CD4-positive, alpha-beta T cell (primary cell): Measurements from ENCODE around the gene TCF4. TPM values are rescaled to one million over a fixed set of nuclear protein-coding genes. Genes with fewer than 3 reads are reported as not detected.

Experiments used
- ATAC-seq: fragments of 200-7000 bp; cut with Tn5 transposase; one replicate; pipeline ENCODE4 v1.10.0; 2022; ENCODE audit warnings: mild to moderate bottlenecking; ENCODE audit not compliant: poor library complexity
- CTCF ChIA-PET: fragments of 350-600 bp; sonication (Branson Sonifier 250); formaldehyde crosslinking; loops from one replicate; lab custom pipeline; 2021; ENCODE audit warnings: antibody characterized with exemption, inconsistent platforms; lab: Charles Lee
- POLR2A ChIA-PET: fragments of 350-600 bp; sonication (Branson Sonifier 250); formaldehyde crosslinking; loops from one replicate; lab custom pipeline; 2021; ENCODE audit warnings: antibody characterized with exemption, inconsistent platforms; lab: Charles Lee
- DNase-seq, 14 experiments: peaks; one replicate each; pipeline ENCODE4 v3.0.0-alpha.2; 2013 to 2020; ENCODE audit warnings: mixed read lengths in 2 of 14
- H3K27ac ChIP-seq, 2 donors: one replicate each; pipeline versions ENCODE4 v1.5.1 to v1.7.0; 2013; ENCODE audit warnings: low read length in 2 of 2, low read depth in 1 of 2, mild to moderate bottlenecking in 1 of 2
- H3K27me3 ChIP-seq, 2 experiments: 1 replicate in 1 of 2; 2 replicates in 1 of 2; pipeline versions ENCODE4 v1.6.1 to v1.7.0; 2013; ENCODE audit warnings: low read length in 2 of 2, control low read depth in 1 of 2, mild to moderate bottlenecking in 1 of 2, moderate library complexity in 1 of 2; ENCODE audit not compliant: insufficient read depth in 2 of 2, control insufficient read depth in 1 of 2
- H3K36me3 ChIP-seq: one replicate; pipeline ENCODE4 v1.6.1; 2013; ENCODE audit warnings: low read length, control low read depth; ENCODE audit not compliant: insufficient read depth
- H3K4me1 ChIP-seq: one replicate; pipeline ENCODE4 v1.6.1; 2013; ENCODE audit warnings: low read length, control low read depth; ENCODE audit not compliant: insufficient read depth
- H3K4me3 ChIP-seq: one replicate; pipeline ENCODE4 v1.5.1; 2013; ENCODE audit warnings: mild to moderate bottlenecking, low read length, moderate library complexity
- H3K9me3 ChIP-seq, 2 experiments: 1 replicate in 1 of 2; 2 replicates in 1 of 2; pipeline versions ENCODE4 v1.6.1 to v1.7.0; 2013; ENCODE audit warnings: low read length in 2 of 2, mild to moderate bottlenecking in 2 of 2, control low read depth in 1 of 2, moderate library complexity in 1 of 2; ENCODE audit not compliant: control insufficient read depth in 1 of 2, insufficient read depth in 1 of 2
- H3K27ac Mint-ChIP-seq: one replicate; pipeline ENCODE4 v1.8.0; 2020; ENCODE audit warnings: mixed read lengths
- H3K27me3 Mint-ChIP-seq: one replicate; pipeline ENCODE4 v1.8.0; 2021; ENCODE audit warnings: mixed read lengths
- H3K36me3 Mint-ChIP-seq: one replicate; pipeline ENCODE4 v1.8.0; 2021; ENCODE audit warnings: low read depth, mixed read lengths
- H3K4me1 Mint-ChIP-seq: one replicate; pipeline ENCODE4 v1.8.0; 2021; ENCODE audit warnings: low read depth, mixed read lengths
- H3K4me3 Mint-ChIP-seq: one replicate; pipeline ENCODE4 v1.8.0; 2020; ENCODE audit warnings: mild to moderate bottlenecking, mixed read lengths
- H3K9me3 Mint-ChIP-seq: one replicate; pipeline ENCODE4 v1.8.0; 2020; ENCODE audit warnings: mixed read lengths
- CTCF ChIP-seq: fragments of 200-600 bp; IDR thresholded peaks from one replicate; pipeline ENCODE4 v1.8.0; 2022; ENCODE audit warnings: antibody characterized with exemption, mild to moderate bottlenecking
- intact Hi-C, 2 experiments: fragments of 100-400 bp; cut with DNase I in 1 of 2; cut with micrococcal nuclease in 1 of 2; formaldehyde crosslinking; loops; one replicate each; pipeline versions ENCODE4 v1.15.1 to v1.9.0; 2023 to 2025; cut with DNase I, micrococcal nuclease
- total RNA-seq, 174 experiments: library from RNA in 2 of 174; stranded (reverse) in 2 of 174; gene quantifications; one replicate each; pipeline ENCODE4 v1.2.3 and lab custom pipeline; 2021 to 2026

TCF4 gene
- total RNA-seq, 2 experiments from 2014 or later = 3.0 to 3.2 TPM

GRCh38 chr18:55549474-55550104, 38.4 kb downstream of the TCF4 start:
- no peak overlapping the region for H3K4me3 Mint-ChIP-seq

GRCh38 chr18:55547705-55548056, 40.3 kb downstream of the TCF4 start:
- Histone ChIP-seq H3K9me3 (peaks cover 0 to 3% of the 10 kb centered on the region in 2 experiments), H3K4me1 (no peaks in the 10 kb centered on the region), H3K27ac (no peak overlapping the region), H3K4me3 (no peak overlapping the region), H3K36me3 (no peaks in the 10 kb centered on the region), H3K27me3 (no peaks in the 10 kb centered on the region)
- Mint-ChIP-seq H3K27ac (no peak overlapping the region), H3K9me3 (no peaks in the 10 kb centered on the region), H3K27me3 (no peaks in the 10 kb centered on the region), H3K36me3 (no peaks in the 10 kb centered on the region), H3K4me3 (no peak overlapping the region), H3K4me1 (no peaks in the 10 kb centered on the region)
- no peak for DNase-seq
- no peak for TF ChIP-seq CTCF
- POLR2A ChIA-PET = no interaction called here
- CTCF ChIA-PET = no interaction called here
- no peak for ATAC-seq
- intact Hi-C loops = no loop called here

More at GRCh38 chr18:55549474-55550104, 38.4 kb downstream of the TCF4 start:
- Mint-ChIP-seq H3K27ac (no peak overlapping the region), H3K36me3 (no peaks in the 10 kb centered on the region), H3K9me3 (no peaks in the 10 kb centered on the region), H3K4me1 (no peaks in the 10 kb centered on the region), H3K27me3 (no peaks in the 10 kb centered on the region)
- ChIA-PET POLR2A (no interaction called here), CTCF (no interaction called here)
- no peak for TF ChIP-seq CTCF
- intact Hi-C loops = no loop called here
- H3K9me3 ChIP-seq = peaks cover 0 to 3% of the 10 kb centered on the region in 2 experiments
- no peaks in the 10 kb centered on the region for H3K4me1 ChIP-seq
- H3K36me3 ChIP-seq = no peaks in the 10 kb centered on the region
- DNase-seq (no peak), ATAC-seq (no peak)
- H3K4me3 ChIP-seq = no peak overlapping the region
- no peaks in the 10 kb centered on the region for H3K27me3 ChIP-seq
- no peak overlapping the region for H3K27ac ChIP-seq

- Histone ChIP-seq H3K27ac (no peak overlapping the region), H3K4me1 (no peaks in the 10 kb centered on the region), H3K4me3 (no peak overlapping the region), H3K36me3 (no peaks in the 10 kb centered on the region), H3K9me3 (peaks cover 0 to 3% of the 10 kb centered on the region in 2 experiments), H3K27me3 (no peaks in the 10 kb centered on the region)
- Mint-ChIP-seq H3K36me3 (no peaks in the 10 kb centered on the region), H3K27me3 (no peaks in the 10 kb centered on the region), H3K9me3 (no peaks in the 10 kb centered on the region), H3K4me1 (no peaks in the 10 kb centered on the region), H3K4me3 (no peak overlapping the region), H3K27ac (no peak overlapping the region)
- TF ChIP-seq CTCF = no peak
- intact Hi-C loops = no loop called here
- CTCF ChIA-PET = no interaction called here
- no peak for DNase-seq
- ATAC-seq = no peak
- POLR2A ChIA-PET = no interaction called here
These were observed 40.9 kb downstream of the TCF4 start for GRCh38 chr18:55546851-55547704.
